K562 (cell line): ENCODE measurements around the gene NDUFC2. TPM values are rescaled to one million over a fixed set of nuclear protein-coding genes. Genes with fewer than 3 reads are reported as not detected.
A peak's percentile ranks its signal among the peaks of the same experiment; 100 is the strongest.

Experiments
- CBX1 ChIP-seq: sonication (generic); IDR thresholded peaks from 2 replicates; pipeline ENCODE4 v1.6.1; 2016; ENCODE audit warnings: antibody characterized with exemption, low read depth, mild to moderate bottlenecking
- EHMT2 ChIP-seq: fragments of 450-650 bp; IDR thresholded peaks from 2 replicates; pipeline ENCODE4 v1.6.1; 2018; ENCODE audit warnings: antibody characterized with exemption
- HBP1 ChIP-seq: fragments of 450-650 bp; formaldehyde crosslinking; IDR thresholded peaks from 2 replicates; pipeline ENCODE4 v1.4.0; 2022; ENCODE audit warnings: missing genetic modification characterization
- HOMEZ ChIP-seq: fragments of 250-450 bp; sonication (Bioruptor Pico); IDR thresholded peaks from 2 replicates; pipeline ENCODE4 v1.4.0; 2020; ENCODE audit warnings: mild to moderate bottlenecking, moderate library complexity
- MYNN ChIP-seq, 2 experiments: sonication (generic); formaldehyde crosslinking in 1 of 2; IDR thresholded peaks; 2 replicates each; pipeline versions ENCODE4 v1.5.0 to v1.6.1; 2016 to 2020; ENCODE audit warnings: antibody characterized with exemption in 1 of 2, missing genetic modification reagents in 1 of 2
- PHB2 ChIP-seq: fragments of 450-650 bp; IDR thresholded peaks from 2 replicates; pipeline ENCODE4 v1.6.1; 2017; ENCODE audit warnings: low read depth
- SIN3B ChIP-seq: fragments of 450-650 bp; IDR thresholded peaks from 2 replicates; pipeline ENCODE4 v1.6.1; 2017; ENCODE audit warnings: low read depth, mild to moderate bottlenecking, moderate library complexity
- ZFP36 ChIP-seq: fragments of 150-350 bp; IDR thresholded peaks from 2 replicates; pipeline ENCODE4 v1.6.1; 2018; ENCODE audit warnings: low read length, low read depth; ENCODE audit not compliant: partially characterized antibody
- ZNF124 ChIP-seq: sonication (generic); formaldehyde crosslinking; IDR thresholded peaks from 2 replicates; pipeline ENCODE4 v1.8.1; 2022; ENCODE audit warnings: missing genetic modification reagents
- ZNF668 ChIP-seq: fragments of 250-450 bp; sonication (Bioruptor Pico); IDR thresholded peaks from 2 replicates; pipeline ENCODE4 v1.8.0; 2022; ENCODE audit warnings: mild to moderate bottlenecking, inconsistent platforms
- ZNF717 ChIP-seq: fragments of 250-450 bp; sonication (Bioruptor Pico); IDR thresholded peaks from 2 replicates; pipeline ENCODE4 v1.5.0; 2021
- polyA plus RNA-seq, 8 experiments: library from polyadenylated mRNA; depleted of rRNA in 4 of 8; stranded (reverse) in 5 of 8; unstranded in 3 of 8; fragments of >200 nt; fragmentation: Nextera tagmentation in 2 of 8; fragmentation: Illumina TruSeq in 1 of 8; extraction: Ambion mirVana in 2 of 8; extraction: Trizol in 1 of 8; gene quantifications; 2 replicates each; pipeline versions ENCODE4 v1.2.1 to v1.2.3, GENCODE V29; 2011 to 2014; ENCODE audit warnings: inconsistent platforms in 1 of 8, missing spikeins in 1 of 8
- total RNA-seq, 7 experiments: library from RNA; depleted of rRNA in 6 of 7; stranded (reverse); fragments of >200 nt in 6 of 7; fragmentation: Illumina TruSeq in 2 of 7; extraction: Trizol in 2 of 7; gene quantifications; 2 replicates each; pipeline versions ENCODE4 v1.2.1 to v1.2.3, GENCODE V29; 2011 to 2021; ENCODE audit warnings: low replicate concordance in 1 of 7
- TF ChIP-seq, protein P1 (sequence below): fragments of 450-650 bp; IDR thresholded peaks from 2 replicates; pipeline ENCODE4 v1.6.1; 2016; ENCODE audit warnings: low read depth
- TF ChIP-seq, protein P2 (sequence below): sonication (generic); formaldehyde crosslinking; IDR thresholded peaks from 2 replicates; pipeline ENCODE4 v1.8.1; 2023; ENCODE audit warnings: mild to moderate bottlenecking, missing genetic modification reagents
- TF ChIP-seq, protein P3 (sequence below): sonication (generic); IDR thresholded peaks from 2 replicates; pipeline ENCODE4 v1.6.1; 2016

The NDUFC2 gene
- total and polyA plus RNA-seq, 9 of the 15 experiments (the other 6 are each of a cell fraction or from before 2014, with no cell fraction given), result 168 to 1,119 (median 442) TPM

- TF ChIP-seq, protein P1, sequence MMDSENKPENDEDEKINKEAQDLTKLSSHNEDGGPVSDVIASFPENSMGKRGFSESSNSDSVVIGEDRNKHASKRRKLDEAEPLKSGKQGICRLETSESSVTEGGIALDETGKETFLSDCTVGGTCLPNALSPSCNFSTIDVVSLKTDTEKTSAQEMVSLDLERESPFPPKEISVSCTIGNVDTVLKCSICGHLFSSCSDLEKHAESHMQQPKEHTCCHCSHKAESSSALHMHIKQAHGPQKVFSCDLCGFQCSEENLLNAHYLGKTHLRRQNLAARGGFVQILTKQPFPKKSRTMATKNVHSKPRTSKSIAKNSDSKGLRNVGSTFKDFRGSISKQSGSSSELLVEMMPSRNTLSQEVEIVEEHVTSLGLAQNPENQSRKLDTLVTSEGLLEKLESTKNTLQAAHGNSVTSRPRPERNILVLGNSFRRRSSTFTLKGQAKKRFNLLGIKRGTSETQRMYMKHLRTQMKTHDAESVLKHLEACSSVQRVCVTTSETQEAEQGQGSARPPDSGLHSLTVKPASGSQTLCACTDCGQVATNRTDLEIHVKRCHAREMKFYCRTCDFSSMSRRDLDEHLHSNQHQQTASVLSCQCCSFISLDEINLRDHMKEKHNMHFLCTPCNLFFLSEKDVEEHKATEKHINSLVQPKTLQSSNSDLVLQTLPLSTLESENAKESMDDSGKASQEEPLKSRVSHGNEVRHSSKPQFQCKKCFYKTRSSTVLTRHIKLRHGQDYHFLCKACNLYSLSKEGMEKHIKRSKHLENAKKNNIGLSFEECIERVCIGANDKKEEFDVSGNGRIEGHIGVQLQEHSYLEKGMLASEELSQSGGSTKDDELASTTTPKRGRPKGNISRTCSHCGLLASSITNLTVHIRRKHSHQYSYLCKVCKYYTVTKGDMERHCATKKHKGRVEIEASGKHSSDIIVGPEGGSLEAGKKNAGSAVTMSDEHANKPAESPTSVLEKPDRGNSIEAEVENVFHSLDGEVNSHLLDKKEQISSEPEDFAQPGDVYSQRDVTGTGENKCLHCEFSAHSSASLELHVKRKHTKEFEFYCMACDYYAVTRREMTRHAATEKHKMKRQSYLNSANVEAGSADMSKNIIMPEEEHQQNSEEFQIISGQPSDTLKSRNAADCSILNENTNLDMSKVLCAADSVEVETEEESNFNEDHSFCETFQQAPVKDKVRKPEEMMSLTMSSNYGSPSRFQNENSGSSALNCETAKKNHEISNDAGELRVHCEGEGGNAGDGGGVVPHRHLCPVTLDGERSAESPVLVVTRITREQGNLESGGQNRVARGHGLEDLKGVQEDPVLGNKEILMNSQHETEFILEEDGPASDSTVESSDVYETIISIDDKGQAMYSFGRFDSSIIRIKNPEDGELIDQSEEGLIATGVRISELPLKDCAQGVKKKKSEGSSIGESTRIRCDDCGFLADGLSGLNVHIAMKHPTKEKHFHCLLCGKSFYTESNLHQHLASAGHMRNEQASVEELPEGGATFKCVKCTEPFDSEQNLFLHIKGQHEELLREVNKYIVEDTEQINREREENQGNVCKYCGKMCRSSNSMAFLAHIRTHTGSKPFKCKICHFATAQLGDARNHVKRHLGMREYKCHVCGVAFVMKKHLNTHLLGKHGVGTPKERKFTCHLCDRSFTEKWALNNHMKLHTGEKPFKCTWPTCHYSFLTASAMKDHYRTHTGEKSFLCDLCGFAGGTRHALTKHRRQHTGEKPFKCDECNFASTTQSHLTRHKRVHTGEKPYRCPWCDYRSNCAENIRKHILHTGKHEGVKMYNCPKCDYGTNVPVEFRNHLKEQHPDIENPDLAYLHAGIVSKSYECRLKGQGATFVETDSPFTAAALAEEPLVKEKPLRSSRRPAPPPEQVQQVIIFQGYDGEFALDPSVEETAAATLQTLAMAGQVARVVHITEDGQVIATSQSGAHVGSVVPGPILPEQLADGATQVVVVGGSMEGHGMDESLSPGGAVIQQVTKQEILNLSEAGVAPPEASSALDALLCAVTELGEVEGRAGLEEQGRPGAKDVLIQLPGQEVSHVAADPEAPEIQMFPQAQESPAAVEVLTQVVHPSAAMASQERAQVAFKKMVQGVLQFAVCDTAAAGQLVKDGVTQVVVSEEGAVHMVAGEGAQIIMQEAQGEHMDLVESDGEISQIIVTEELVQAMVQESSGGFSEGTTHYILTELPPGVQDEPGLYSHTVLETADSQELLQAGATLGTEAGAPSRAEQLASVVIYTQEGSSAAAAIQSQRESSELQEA, result no peak
- TF ChIP-seq HBP1 (CRISPR knock-in tag) (no peak), CBX1 (peak; percentile 95), PHB2 (no peak), MYNN (IDR thresholded peaks at IDR 0.05) (peak; percentile 68), MYNN (CRISPR knock-in tag; IDR thresholded peaks at IDR 0.05) (no peak), HOMEZ (CRISPR knock-in tag) (no peak), SIN3B (peak; percentile 90), ZNF668 (CRISPR knock-in tag) (no peak), ZNF717 (CRISPR knock-in tag) (no peak), ZNF124 (CRISPR knock-in tag) (no peak), EHMT2 (no peak), ZFP36 (peak; percentile 14)
- TF ChIP-seq, protein P2, sequence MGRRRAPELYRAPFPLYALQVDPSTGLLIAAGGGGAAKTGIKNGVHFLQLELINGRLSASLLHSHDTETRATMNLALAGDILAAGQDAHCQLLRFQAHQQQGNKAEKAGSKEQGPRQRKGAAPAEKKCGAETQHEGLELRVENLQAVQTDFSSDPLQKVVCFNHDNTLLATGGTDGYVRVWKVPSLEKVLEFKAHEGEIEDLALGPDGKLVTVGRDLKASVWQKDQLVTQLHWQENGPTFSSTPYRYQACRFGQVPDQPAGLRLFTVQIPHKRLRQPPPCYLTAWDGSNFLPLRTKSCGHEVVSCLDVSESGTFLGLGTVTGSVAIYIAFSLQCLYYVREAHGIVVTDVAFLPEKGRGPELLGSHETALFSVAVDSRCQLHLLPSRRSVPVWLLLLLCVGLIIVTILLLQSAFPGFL, result peak; percentile 69; the same call in 1 of the 2 replicates
- TF ChIP-seq, protein P3, sequence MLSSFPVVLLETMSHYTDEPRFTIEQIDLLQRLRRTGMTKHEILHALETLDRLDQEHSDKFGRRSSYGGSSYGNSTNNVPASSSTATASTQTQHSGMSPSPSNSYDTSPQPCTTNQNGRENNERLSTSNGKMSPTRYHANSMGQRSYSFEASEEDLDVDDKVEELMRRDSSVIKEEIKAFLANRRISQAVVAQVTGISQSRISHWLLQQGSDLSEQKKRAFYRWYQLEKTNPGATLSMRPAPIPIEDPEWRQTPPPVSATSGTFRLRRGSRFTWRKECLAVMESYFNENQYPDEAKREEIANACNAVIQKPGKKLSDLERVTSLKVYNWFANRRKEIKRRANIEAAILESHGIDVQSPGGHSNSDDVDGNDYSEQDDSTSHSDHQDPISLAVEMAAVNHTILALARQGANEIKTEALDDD, result no peak
These were observed at the start of gene NDUFC2 (continued) for GRCh38 chr11:78079232-78080083.
